GM12874 (cell line): ENCODE results near the gene VPS13D.

Source experiments
- TF ChIP-seq, protein P1 (sequence below): IDR thresholded peaks from 2 replicates; pipeline ENCODE4 v1.5.1; 2011; ENCODE audit warnings: low read depth, mild to moderate bottlenecking, control low read depth, low read length, moderate library complexity; ENCODE audit not compliant: insufficient read depth

VPS13D gene

DNA sequence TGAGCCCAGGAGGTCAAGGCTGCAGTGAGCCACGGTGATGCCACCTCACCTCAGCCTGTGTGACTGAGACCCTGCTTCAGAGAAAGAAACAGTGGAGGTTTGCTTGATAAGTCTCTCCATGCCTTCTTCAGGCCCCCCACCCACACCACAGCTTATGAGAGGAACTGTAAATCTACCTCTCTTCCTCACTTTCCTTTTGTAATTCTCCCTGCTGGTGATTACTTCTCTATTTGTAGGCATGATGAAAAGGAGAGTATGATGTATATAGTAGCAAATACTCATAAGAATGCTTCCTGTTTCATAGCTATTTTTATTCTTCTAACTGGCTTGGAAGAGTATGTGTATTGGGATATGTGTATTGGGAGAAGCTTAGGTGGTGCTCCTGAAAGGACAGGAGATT is 186.3 kb downstream of the VPS13D start:
- TF ChIP-seq, protein P1, sequence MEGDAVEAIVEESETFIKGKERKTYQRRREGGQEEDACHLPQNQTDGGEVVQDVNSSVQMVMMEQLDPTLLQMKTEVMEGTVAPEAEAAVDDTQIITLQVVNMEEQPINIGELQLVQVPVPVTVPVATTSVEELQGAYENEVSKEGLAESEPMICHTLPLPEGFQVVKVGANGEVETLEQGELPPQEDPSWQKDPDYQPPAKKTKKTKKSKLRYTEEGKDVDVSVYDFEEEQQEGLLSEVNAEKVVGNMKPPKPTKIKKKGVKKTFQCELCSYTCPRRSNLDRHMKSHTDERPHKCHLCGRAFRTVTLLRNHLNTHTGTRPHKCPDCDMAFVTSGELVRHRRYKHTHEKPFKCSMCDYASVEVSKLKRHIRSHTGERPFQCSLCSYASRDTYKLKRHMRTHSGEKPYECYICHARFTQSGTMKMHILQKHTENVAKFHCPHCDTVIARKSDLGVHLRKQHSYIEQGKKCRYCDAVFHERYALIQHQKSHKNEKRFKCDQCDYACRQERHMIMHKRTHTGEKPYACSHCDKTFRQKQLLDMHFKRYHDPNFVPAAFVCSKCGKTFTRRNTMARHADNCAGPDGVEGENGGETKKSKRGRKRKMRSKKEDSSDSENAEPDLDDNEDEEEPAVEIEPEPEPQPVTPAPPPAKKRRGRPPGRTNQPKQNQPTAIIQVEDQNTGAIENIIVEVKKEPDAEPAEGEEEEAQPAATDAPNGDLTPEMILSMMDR = no peak

DNA sequence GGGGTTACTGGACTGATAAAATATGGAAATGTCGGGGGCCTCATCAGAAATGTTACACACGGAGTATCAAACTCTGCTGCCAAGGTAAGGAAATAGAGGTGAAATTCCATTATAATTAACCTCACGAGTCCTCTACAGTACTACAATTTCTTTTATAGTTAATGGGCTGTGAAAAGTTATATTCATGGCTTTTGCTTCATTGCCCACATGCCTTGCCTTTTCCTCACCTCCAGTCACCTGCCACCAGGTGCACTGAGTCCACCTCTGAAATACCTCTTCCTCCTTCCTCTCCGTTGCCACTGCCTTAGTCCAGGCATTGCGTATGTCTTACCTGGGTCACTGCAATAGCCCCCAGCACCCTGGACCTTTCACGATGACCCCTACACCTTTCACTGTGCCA is 186.9 kb downstream of the VPS13D start:
- TF ChIP-seq, protein P1 = no peak

DNA sequence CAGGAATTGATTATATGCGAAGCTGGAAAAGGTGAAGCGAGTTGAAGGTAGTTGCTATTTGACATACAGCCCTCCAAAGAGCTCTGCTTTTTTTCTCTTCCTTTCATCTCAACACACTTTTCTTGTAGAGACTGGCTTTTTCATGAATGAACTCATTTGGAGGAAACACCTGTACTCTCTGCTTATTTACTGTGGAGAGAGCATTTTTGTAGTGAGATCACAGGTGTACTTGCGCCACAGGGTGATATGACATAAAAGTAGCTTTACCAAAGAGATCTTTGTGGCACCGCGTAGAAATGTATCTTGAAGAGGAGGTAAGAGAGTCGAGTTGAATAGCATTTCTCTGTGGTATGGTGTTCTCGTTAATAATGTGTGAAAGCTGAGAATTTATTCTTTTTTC is 187.6 kb downstream of the VPS13D start:
- TF ChIP-seq, protein P1 = no peak

DNA sequence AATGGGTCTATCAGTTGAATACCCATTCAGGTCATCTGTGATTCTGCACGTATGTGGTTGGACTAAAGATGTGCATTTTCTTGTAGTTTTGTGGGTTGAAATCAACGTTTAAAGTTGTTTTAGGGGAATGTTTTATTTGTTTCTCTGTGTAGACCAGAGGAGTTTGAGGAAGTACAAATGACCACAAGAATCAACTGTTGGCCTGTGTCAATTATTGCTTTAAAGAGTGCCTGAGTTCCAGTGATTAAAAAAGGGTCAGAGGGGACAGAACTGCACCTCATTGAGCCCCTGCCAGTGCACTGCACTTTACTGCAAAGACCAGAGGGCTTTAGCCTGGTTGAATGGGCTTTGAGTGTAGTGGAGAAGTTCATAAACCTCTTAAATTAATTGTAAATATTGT is 190.3 kb downstream of the VPS13D start:
- TF ChIP-seq, protein P1 = no peak

DNA sequence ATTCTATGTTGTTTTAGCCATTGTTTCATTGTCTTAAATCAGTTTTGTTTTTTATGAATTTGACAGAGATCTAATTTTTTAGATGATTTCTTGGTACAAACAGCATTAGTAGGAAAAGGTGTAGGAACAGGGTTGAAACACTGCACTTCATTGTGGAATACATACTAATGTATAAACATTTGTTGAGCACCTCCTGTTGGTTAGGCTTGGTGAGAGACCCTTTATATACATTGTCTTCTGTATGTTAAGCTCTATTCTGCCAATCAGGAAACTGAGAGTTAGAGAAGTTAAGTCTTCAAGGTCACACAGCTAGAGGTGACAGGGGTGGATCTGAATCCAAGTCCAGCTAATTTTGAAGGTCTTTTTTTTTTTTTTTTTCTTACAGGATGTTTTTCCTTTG is 192.7 kb downstream of the VPS13D start:
- TF ChIP-seq, protein P1 = no peak

DNA sequence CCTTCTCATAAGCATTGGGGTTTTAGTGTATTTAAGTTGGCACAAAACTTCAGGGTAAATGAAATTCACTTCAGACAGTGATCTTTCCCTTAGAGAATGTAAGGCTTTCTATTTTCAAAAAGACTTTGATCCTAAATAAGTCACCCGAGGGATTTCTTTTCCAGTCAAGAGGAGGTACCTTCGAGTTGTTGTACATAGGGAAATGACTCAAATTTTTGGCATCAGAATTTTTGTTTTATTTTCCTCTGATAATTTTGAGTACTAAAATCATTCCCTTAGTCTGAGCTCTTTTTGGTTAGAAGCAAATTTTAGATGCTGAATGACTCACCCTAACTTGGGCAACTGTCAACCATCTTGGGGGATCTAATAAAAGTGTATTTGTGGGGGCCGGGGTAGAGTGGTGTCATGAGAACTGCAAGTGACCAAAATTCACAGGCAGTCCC is 194.3 kb downstream of the VPS13D start:
- TF ChIP-seq, protein P1 = no peak

DNA sequence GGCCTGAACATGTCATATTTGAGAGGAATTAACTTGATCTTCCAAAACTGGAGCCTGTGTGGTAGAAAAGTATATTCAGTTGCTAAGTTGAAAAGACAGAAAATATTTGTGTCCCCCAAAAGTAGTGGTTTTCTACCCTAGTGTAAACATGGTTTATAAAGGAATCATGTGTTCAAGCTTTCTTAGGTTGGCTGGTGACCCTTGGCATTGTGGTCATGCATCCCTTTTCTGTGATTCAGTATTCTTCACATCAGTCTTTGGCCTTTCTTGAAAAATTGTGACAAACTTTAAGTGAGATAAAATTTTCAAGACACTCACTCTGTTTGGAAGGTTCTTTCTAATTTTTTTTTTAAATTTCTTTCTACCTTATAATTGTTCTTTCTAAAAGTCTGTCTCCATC is 195.0 kb downstream of the VPS13D start:
- TF ChIP-seq, protein P1 = no peak

DNA sequence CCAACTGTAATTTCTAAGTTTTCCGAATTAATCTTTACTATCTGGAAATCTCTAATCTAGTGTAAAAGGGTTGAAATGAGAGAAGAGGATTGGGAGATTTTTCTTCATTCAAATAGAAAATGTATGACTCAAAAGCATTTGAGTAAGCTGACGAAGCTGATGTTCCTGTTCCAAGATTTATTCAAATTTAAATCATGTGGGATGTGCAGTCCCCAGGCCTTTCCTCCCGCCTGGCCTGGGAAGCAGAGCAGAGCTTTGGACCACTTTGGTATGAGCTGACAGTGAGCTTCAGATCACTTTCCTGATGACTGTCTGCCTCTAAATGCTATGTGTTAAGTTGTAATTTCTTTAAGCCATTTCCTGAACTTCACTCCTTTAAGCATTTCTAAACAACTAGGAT is 196.2 kb downstream of the VPS13D start:
- TF ChIP-seq, protein P1 = no peak
